ENCODE results near the gene RB1. TPM values are rescaled to one million over a fixed set of nuclear protein-coding genes. Genes with fewer than 3 reads are reported as not detected.

RB1 gene
- total and polyA plus RNA-seq, 2 experiments from 2014 or later, result 19.5 to 22.3 TPM

GRCh38 chr13:48356750-48357149 is 53.2 kb downstream of the RB1 start (continued):
- no peak for TF ChIP-seq NANOG (IDR thresholded peaks at IDR 0.05; ENCODE audit: borderline replicate concordance)
- TF ChIP-seq ZNF331 (CRISPR knock-in tag; IDR thresholded peaks at IDR 0.05; ENCODE audit: low read depth), result no peak
- no peak for TF ChIP-seq JUNB (IDR thresholded peaks at IDR 0.05; ENCODE audit: unreplicated experiment)

- Mint-ChIP-seq H3K27me3 (ENCODE audit: insufficient read depth, low read depth, poor library complexity) (no peaks in the 10 kb centered on the region), H3K9me3 (no peaks in the 10 kb centered on the region), H3K4me3 (no peak overlapping the region), H3K4me1 (no peaks in the 10 kb centered on the region), H3K36me3 (ENCODE audit: low read depth) (peaks cover 3% of the 10 kb centered on the region; the same call in 2 of the 3 replicates), H3K27ac (no peak overlapping the region)
- no peaks in the 10 kb centered on the region for H3K27me3 ChIP-seq (ENCODE audit: insufficient read depth)
- no peak overlapping the region for H3K4me3 ChIP-seq
- H3K4me2 ChIP-seq, result no peak overlapping the region
- DNase-seq (ENCODE audit: low spot score) (no peak), ATAC-seq (no peak)
- TF ChIP-seq, protein P1, sequence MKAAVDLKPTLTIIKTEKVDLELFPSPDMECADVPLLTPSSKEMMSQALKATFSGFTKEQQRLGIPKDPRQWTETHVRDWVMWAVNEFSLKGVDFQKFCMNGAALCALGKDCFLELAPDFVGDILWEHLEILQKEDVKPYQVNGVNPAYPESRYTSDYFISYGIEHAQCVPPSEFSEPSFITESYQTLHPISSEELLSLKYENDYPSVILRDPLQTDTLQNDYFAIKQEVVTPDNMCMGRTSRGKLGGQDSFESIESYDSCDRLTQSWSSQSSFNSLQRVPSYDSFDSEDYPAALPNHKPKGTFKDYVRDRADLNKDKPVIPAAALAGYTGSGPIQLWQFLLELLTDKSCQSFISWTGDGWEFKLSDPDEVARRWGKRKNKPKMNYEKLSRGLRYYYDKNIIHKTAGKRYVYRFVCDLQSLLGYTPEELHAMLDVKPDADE (IDR thresholded peaks at IDR 0.05), result no peak
- TF ChIP-seq POLR2AphosphoS5 (IDR thresholded peaks at IDR 0.05; ENCODE audit: low read depth) (no peak), NANOG (IDR thresholded peaks at IDR 0.05; ENCODE audit: borderline replicate concordance) (no peak), JUNB (IDR thresholded peaks at IDR 0.05; ENCODE audit: unreplicated experiment) (no peak), EZH2 (IDR thresholded peaks at IDR 0.05; ENCODE audit: low read depth, unreplicated experiment) (no peak), ZNF114 (CRISPR knock-in tag; IDR thresholded peaks at IDR 0.05) (no peak), CTCF (conservative IDR thresholded peaks at IDR 0.05; ENCODE audit: low read depth in 2 of 2) (no peak), CREB1 (CRISPR knock-in tag; IDR thresholded peaks at IDR 0.05; ENCODE audit: low read depth) (no peak), STAT1 (IDR thresholded peaks at IDR 0.05; ENCODE audit: unreplicated experiment) (no peak), EZH2phosphoT487 (IDR thresholded peaks at IDR 0.05; ENCODE audit: unreplicated experiment) (no peak), REST (IDR thresholded peaks at IDR 0.05; ENCODE audit: unreplicated experiment) (no peak), ZNF331 (CRISPR knock-in tag; IDR thresholded peaks at IDR 0.05; ENCODE audit: low read depth) (no peak)
- TF ChIP-seq, protein P2, sequence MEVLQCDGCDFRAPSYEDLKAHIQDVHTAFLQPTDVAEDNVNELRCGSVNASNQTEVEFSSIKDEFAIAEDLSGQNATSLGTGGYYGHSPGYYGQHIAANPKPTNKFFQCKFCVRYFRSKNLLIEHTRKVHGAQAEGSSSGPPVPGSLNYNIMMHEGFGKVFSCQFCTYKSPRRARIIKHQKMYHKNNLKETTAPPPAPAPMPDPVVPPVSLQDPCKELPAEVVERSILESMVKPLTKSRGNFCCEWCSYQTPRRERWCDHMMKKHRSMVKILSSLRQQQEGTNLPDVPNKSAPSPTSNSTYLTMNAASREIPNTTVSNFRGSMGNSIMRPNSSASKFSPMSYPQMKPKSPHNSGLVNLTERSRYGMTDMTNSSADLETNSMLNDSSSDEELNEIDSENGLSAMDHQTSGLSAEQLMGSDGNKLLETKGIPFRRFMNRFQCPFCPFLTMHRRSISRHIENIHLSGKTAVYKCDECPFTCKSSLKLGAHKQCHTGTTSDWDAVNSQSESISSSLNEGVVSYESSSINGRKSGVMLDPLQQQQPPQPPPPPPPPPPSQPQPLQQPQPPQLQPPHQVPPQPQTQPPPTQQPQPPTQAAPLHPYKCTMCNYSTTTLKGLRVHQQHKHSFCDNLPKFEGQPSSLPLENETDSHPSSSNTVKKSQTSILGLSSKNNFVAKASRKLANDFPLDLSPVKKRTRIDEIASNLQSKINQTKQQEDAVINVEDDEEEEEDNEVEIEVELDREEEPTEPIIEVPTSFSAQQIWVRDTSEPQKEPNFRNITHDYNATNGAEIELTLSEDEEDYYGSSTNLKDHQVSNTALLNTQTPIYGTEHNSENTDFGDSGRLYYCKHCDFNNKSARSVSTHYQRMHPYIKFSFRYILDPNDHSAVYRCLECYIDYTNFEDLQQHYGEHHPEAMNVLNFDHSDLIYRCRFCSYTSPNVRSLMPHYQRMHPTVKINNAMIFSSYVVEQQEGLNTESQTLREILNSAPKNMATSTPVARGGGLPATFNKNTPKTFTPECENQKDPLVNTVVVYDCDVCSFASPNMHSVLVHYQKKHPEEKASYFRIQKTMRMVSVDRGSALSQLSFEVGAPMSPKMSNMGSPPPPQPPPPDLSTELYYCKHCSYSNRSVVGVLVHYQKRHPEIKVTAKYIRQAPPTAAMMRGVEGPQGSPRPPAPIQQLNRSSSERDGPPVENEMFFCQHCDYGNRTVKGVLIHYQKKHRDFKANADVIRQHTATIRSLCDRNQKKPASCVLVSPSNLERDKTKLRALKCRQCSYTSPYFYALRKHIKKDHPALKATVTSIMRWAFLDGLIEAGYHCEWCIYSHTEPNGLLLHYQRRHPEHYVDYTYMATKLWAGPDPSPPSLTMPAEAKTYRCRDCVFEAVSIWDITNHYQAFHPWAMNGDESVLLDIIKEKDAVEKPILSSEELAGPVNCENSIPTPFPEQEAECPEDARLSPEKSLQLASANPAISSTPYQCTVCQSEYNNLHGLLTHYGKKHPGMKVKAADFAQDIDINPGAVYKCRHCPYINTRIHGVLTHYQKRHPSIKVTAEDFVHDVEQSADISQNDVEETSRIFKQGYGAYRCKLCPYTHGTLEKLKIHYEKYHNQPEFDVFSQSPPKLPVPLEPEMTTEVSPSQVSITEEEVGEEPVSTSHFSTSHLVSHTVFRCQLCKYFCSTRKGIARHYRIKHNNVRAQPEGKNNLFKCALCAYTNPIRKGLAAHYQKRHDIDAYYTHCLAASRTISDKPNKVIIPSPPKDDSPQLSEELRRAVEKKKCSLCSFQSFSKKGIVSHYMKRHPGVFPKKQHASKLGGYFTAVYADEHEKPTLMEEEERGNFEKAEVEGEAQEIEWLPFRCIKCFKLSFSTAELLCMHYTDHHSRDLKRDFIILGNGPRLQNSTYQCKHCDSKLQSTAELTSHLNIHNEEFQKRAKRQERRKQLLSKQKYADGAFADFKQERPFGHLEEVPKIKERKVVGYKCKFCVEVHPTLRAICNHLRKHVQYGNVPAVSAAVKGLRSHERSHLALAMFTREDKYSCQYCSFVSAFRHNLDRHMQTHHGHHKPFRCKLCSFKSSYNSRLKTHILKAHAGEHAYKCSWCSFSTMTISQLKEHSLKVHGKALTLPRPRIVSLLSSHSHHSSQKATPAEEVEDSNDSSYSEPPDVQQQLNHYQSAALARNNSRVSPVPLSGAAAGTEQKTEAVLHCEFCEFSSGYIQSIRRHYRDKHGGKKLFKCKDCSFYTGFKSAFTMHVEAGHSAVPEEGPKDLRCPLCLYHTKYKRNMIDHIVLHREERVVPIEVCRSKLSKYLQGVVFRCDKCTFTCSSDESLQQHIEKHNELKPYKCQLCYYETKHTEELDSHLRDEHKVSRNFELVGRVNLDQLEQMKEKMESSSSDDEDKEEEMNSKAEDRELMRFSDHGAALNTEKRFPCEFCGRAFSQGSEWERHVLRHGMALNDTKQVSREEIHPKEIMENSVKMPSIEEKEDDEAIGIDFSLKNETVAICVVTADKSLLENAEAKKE (CRISPR knock-in tag; IDR thresholded peaks at IDR 0.05), result no peak
- H4K20me1 ChIP-seq (replicated peaks; ENCODE audit: insufficient read depth), result no peaks in the 10 kb centered on the region
- no peaks in the 10 kb centered on the region for H3F3A ChIP-seq (replicated peaks; ENCODE audit: low read depth)
- H3K4me1 ChIP-seq (ENCODE audit: insufficient read depth), result no peaks in the 10 kb centered on the region
- H3K36me3 ChIP-seq (ENCODE audit: insufficient read depth), result no peaks in the 10 kb centered on the region
- no peak overlapping the region for H3K27ac ChIP-seq (ENCODE audit: low read depth)
- no peaks in the 10 kb centered on the region for H3K79me2 ChIP-seq (replicated peaks; ENCODE audit: insufficient read depth)
- H2AFZ ChIP-seq, result no peak overlapping the region
- H3K9me2 ChIP-seq (ENCODE audit: insufficient read depth), result no peaks in the 10 kb centered on the region
Observed at GRCh38 chr13:48369988-48370387, 66.4 kb downstream of the RB1 start.

All from GM23338 (cell line).